SU-DHL-6 (cell line): Measurements from ENCODE around the gene BSND.

Experiments
- H2AFZ ChIP-seq: fragments of 200-600 bp; sonication (generic); 2 replicates; pipeline ENCODE4 v1.6.1; 2014; ENCODE audit warnings: low read depth, mild to moderate bottlenecking, moderate library complexity, mixed read lengths, antibody characterized with exemption, low read length; ENCODE audit not compliant: severe bottlenecking
- H3F3A ChIP-seq: fragments of 200-600 bp; shearing (Covaris generic); 2 replicates; pipeline ENCODE4 v1.6.0; 2016; ENCODE audit warnings: antibody characterized with exemption, mild to moderate bottlenecking; ENCODE audit not compliant: insufficient read depth
- H3K27ac ChIP-seq: fragments of 200-600 bp; sonication (generic); 2 replicates; pipeline ENCODE4 v1.5.1; 2016; ENCODE audit warnings: low read depth, mild to moderate bottlenecking, low read length, moderate library complexity, mixed read lengths
- H3K27me3 ChIP-seq: fragments of 200-600 bp; sonication (generic), shearing (Covaris generic); 2 replicates; pipeline ENCODE4 v1.6.0; 2014; ENCODE audit warnings: mild to moderate bottlenecking, low read length
- H3K36me3 ChIP-seq: fragments of 200-600 bp; sonication (generic); 2 replicates; pipeline ENCODE4 v1.6.1; 2014; ENCODE audit warnings: mild to moderate bottlenecking, low read length, mixed read lengths
- H3K4me2 ChIP-seq: fragments of 300-600, 200-600 bp; shearing (Covaris generic), sonication (generic); 2 replicates; pipeline ENCODE4 v1.6.0; 2014; ENCODE audit warnings: low read length, low read depth, mild to moderate bottlenecking; ENCODE audit not compliant: poor library complexity, severe bottlenecking
- H3K4me3 ChIP-seq: fragments of 200-600 bp; sonication (generic); 2 replicates; pipeline ENCODE4 v1.5.1; 2014; ENCODE audit warnings: antibody characterized with exemption, low read length, mild to moderate bottlenecking, mixed read lengths; ENCODE audit not compliant: insufficient read depth, poor library complexity, severe bottlenecking
- H3K79me2 ChIP-seq: fragments of 200-600 bp; sonication (generic); 2 replicates; pipeline ENCODE4 v1.6.1; 2014; ENCODE audit warnings: mild to moderate bottlenecking, low read length, moderate library complexity; ENCODE audit not compliant: insufficient read depth
- H3K9ac ChIP-seq: fragments of 200-600 bp; sonication (generic); 2 replicates; pipeline ENCODE4 v1.7.0; 2014; ENCODE audit warnings: mild to moderate bottlenecking, low read length
- H3K9me2 ChIP-seq: fragments of 200-600 bp; sonication (generic); replicated peaks from 2 replicates; pipeline ENCODE4 v1.6.1; 2014; ENCODE audit warnings: low read length; ENCODE audit not compliant: insufficient read depth
- H3K9me3 ChIP-seq: fragments of 200-600 bp; sonication (generic); 2 replicates; pipeline ENCODE4 v1.6.1; 2014; ENCODE audit warnings: low read length, mixed read lengths; ENCODE audit not compliant: insufficient read depth
- H4K20me1 ChIP-seq: fragments of 200-600 bp; sonication (generic); 2 replicates; pipeline ENCODE4 v1.6.1; 2014; ENCODE audit warnings: low read depth, mild to moderate bottlenecking, antibody characterized with exemption, low read length, moderate library complexity, mixed read lengths
- CTCF ChIP-seq: fragments of 200-600 bp; sonication (generic); IDR thresholded peaks from one replicate; pipeline ENCODE4 v1.5.1; 2017; ENCODE audit warnings: antibody characterized with exemption, mild to moderate bottlenecking, low read length, moderate library complexity; ENCODE audit not compliant: insufficient read depth, poor library complexity, severe bottlenecking
- EZH2phosphoT487 ChIP-seq: fragments of 200-600 bp; sonication (generic), shearing (Covaris generic); conservative IDR thresholded peaks from 2 replicates; pipeline ENCODE4 v1.6.1; 2018; ENCODE audit warnings: mild to moderate bottlenecking, antibody characterized with exemption, low read length, moderate library complexity, mixed read lengths

The BSND gene

GRCh38 chr1:55044617-55045397, 46.1 kb downstream of the BSND start:
- no peak overlapping the region for H2AFZ ChIP-seq
- H3K9me2 ChIP-seq, result no peaks in the 10 kb centered on the region
- no peaks in the 10 kb centered on the region for H3K79me2 ChIP-seq
- no peaks in the 10 kb centered on the region for H3K9me3 ChIP-seq
- no peak overlapping the region for H3K9ac ChIP-seq
- H3K4me3 ChIP-seq, result no peak overlapping the region
- H3K27me3 ChIP-seq, result no peaks in the 10 kb centered on the region
- H3K36me3 ChIP-seq, result no peaks in the 10 kb centered on the region
- no peaks in the 10 kb centered on the region for H4K20me1 ChIP-seq
- no peak overlapping the region for H3K27ac ChIP-seq
- no peak overlapping the region for H3K4me2 ChIP-seq
- no peaks in the 10 kb centered on the region for H3F3A ChIP-seq
- TF ChIP-seq CTCF (no peak), EZH2phosphoT487 (no peak)

- no peak overlapping the region for H2AFZ ChIP-seq
- no peak overlapping the region for H3K4me3 ChIP-seq
- TF ChIP-seq CTCF, result no peak
- no peak for TF ChIP-seq EZH2phosphoT487
- no peaks in the 10 kb centered on the region for H3K36me3 ChIP-seq
- H3K9ac ChIP-seq, result no peak overlapping the region
- no peaks in the 10 kb centered on the region for H3K9me3 ChIP-seq
- H3K27ac ChIP-seq, result no peak overlapping the region
- no peak overlapping the region for H3K4me2 ChIP-seq
- H3K9me2 ChIP-seq, result no peaks in the 10 kb centered on the region
- no peaks in the 10 kb centered on the region for H3F3A ChIP-seq
- no peaks in the 10 kb centered on the region for H3K79me2 ChIP-seq
- H3K27me3 ChIP-seq, result no peaks in the 10 kb centered on the region
- H4K20me1 ChIP-seq, result no peaks in the 10 kb centered on the region
These were observed 46.7 kb downstream of the BSND start for GRCh38 chr1:55045430-55045829.

- Histone ChIP-seq H4K20me1 (no peaks in the 10 kb centered on the region), H3K27me3 (no peaks in the 10 kb centered on the region), H3K4me3 (no peak overlapping the region), H3K36me3 (no peaks in the 10 kb centered on the region), H3F3A (no peaks in the 10 kb centered on the region), H3K79me2 (no peaks in the 10 kb centered on the region), H3K9me3 (no peaks in the 10 kb centered on the region), H3K4me2 (no peak overlapping the region), H3K27ac (no peak overlapping the region), H3K9ac (no peak overlapping the region), H2AFZ (no peak overlapping the region), H3K9me2 (no peaks in the 10 kb centered on the region)
- no peak for TF ChIP-seq EZH2phosphoT487
- TF ChIP-seq CTCF, result no peak
These were observed 48.1 kb downstream of the BSND start for GRCh38 chr1:55046871-55047270.
